ENCODE results near the gene MAP4. TPM values are rescaled to one million over a fixed set of nuclear protein-coding genes. Genes with fewer than 3 reads are reported as not detected.

The MAP4 gene
- polyA plus RNA-seq, 1 donor from 2014 or later, result 186 TPM

DNA sequence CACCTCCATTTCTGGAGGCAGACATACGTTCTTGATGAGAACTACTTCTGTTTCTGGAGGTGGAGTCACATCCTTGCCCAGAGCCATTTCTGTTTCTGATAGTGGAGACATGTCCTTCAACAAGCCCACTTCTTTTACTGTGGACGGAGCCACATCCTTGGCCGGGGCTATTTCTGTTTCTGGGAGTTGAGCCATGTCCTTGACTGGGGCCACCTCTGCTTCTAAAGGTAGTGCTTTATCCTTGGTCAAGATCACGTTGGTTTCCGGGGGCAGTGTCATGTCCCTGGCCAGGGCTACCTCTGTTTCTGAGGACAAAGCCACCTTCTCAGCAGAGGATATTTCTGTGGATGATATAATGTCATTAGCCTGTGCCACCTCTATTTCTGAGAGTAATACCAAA lies 100.0 kb downstream of the MAP4 start:
- Histone ChIP-seq H3K27me3 (ENCODE audit: insufficient read depth, low read depth, low read length) (no peaks in the 10 kb centered on the region), H3K27ac (ENCODE audit: low read length) (no peak overlapping the region), H3K4me2 (ENCODE audit: low read length) (no peak overlapping the region), H3F3A (ENCODE audit: insufficient read depth, low read length, poor library complexity, severe bottlenecking) (no peaks in the 10 kb centered on the region), H4K20me1 (ENCODE audit: insufficient read depth) (no peaks in the 10 kb centered on the region), H3K4me3 (ENCODE audit: low read length) (no peak overlapping the region), H3K9me2 (ENCODE audit: insufficient read depth, low read length) (no peaks in the 10 kb centered on the region), H3K9ac (ENCODE audit: low read length) (no peak overlapping the region), H3K79me2 (replicated peaks; ENCODE audit: insufficient read depth, low read length) (no peaks in the 10 kb centered on the region), H3K36me3 (ENCODE audit: insufficient read depth, low read length) (no peaks in the 10 kb centered on the region), H2AFZ (ENCODE audit: low read depth, low read length) (no peak overlapping the region), H3K9me3 (ENCODE audit: low read length) (no peaks in the 10 kb centered on the region)
- no peak for TF ChIP-seq TAF1 (IDR thresholded peaks at IDR 0.05; ENCODE audit: low read depth)
- TF ChIP-seq SMC3 (conservative IDR thresholded peaks at IDR 0.05; ENCODE audit: poor library complexity), result no peak
- TF ChIP-seq REST (IDR thresholded peaks at IDR 0.05; ENCODE audit: borderline replicate concordance), result no peak
- TF ChIP-seq EP300 (conservative IDR thresholded peaks at IDR 0.05; ENCODE audit: poor library complexity, severe bottlenecking), result no peak
- no peak for TF ChIP-seq EZH2 (IDR thresholded peaks at IDR 0.05; ENCODE audit: borderline replicate concordance, insufficient read depth, low read length, poor library complexity, severe bottlenecking)
- TF ChIP-seq POLR2AphosphoS5 (IDR thresholded peaks at IDR 0.05), result no peak

DNA sequence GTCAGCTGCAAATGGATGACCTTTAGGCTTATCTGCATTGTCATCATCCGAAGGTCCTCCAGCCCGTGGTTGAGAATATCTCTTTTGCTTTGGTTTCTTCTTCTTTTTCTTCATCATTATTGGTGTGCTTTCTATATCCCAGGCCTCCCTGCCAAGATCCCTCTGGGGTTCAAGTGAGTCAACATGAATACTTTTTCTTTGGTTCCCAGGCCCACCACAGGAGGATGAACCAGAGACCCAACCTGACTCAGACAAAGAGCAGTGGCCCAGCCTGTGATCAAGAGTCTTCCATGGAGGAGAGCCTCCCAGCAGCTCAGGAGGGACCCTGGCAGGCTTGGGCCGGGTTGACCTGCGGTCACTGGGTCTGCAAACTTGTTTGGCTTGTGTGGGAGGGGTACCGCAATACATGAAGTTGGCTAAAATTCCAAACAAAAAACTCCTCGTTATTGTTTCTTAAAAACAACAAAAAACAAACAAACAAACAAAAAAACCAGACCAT lies 104.2 kb downstream of the MAP4 start:
- H3K9me2 ChIP-seq (ENCODE audit: insufficient read depth, low read length), result no peaks in the 10 kb centered on the region
- H3F3A ChIP-seq (ENCODE audit: insufficient read depth, low read length, poor library complexity, severe bottlenecking), result no peaks in the 10 kb centered on the region
- H3K36me3 ChIP-seq (ENCODE audit: insufficient read depth, low read length), result no peaks in the 10 kb centered on the region
- H3K4me3 ChIP-seq (ENCODE audit: low read length), result no peak overlapping the region
- H3K27ac ChIP-seq (ENCODE audit: low read length), result no peak overlapping the region
- H3K9ac ChIP-seq (ENCODE audit: low read length), result no peak overlapping the region
- H3K9me3 ChIP-seq (ENCODE audit: low read length), result no peaks in the 10 kb centered on the region
- no peaks in the 10 kb centered on the region for H3K79me2 ChIP-seq (replicated peaks; ENCODE audit: insufficient read depth, low read length)
- H3K27me3 ChIP-seq (ENCODE audit: insufficient read depth, low read depth, low read length), result no peaks in the 10 kb centered on the region
- no peak overlapping the region for H3K4me2 ChIP-seq (ENCODE audit: low read length)
- no peaks in the 10 kb centered on the region for H4K20me1 ChIP-seq (ENCODE audit: insufficient read depth)
- no peak overlapping the region for H2AFZ ChIP-seq (ENCODE audit: low read depth, low read length)
- TF ChIP-seq RAD21 (conservative IDR thresholded peaks at IDR 0.05), result no peak
- no peak for TF ChIP-seq MXI1 (conservative IDR thresholded peaks at IDR 0.05; ENCODE audit: poor library complexity, severe bottlenecking)
- TF ChIP-seq EP300 (conservative IDR thresholded peaks at IDR 0.05; ENCODE audit: poor library complexity, severe bottlenecking), result no peak
- no peak for TF ChIP-seq POLR2AphosphoS5 (IDR thresholded peaks at IDR 0.05)
- TF ChIP-seq TAF1 (IDR thresholded peaks at IDR 0.05; ENCODE audit: low read depth), result no peak
- no peak for TF ChIP-seq CTCF (IDR thresholded peaks at IDR 0.05; ENCODE audit: poor library complexity, severe bottlenecking)
- no peak for TF ChIP-seq SMC3 (conservative IDR thresholded peaks at IDR 0.05; ENCODE audit: poor library complexity)
- no peak for TF ChIP-seq EZH2 (IDR thresholded peaks at IDR 0.05; ENCODE audit: borderline replicate concordance, insufficient read depth, low read length, poor library complexity, severe bottlenecking)
- TF ChIP-seq REST (IDR thresholded peaks at IDR 0.05; ENCODE audit: borderline replicate concordance), result no peak
